Cerebellar cortex (tissue), 1 donor: Measurements from ENCODE around the gene DNAJC15.
"Not testable (repeated sequence)": the region's sequence is repeated elsewhere in the genome, so short reads cannot be mapped to it uniquely, and the experiment has no call there.

Source experiments
- DNase-seq: peaks from one replicate; pipeline ENCODE4 v3.0.0-alpha.2; 2015; ENCODE audit warnings: low spot score

The DNAJC15 gene

GRCh38 chr13:43045302-43045773 lies 22.0 kb downstream of the DNAJC15 start:
- not testable (repeated sequence) for DNase-seq

GRCh38 chr13:43046259-43046658 lies 22.9 kb downstream of the DNAJC15 start:
- no peak for DNase-seq

GRCh38 chr13:43054803-43055802 lies 31.7 kb downstream of the DNAJC15 start:
- DNase-seq, result no peak

GRCh38 chr13:43057653-43058317 lies 34.4 kb downstream of the DNAJC15 start:
- no peak for DNase-seq

GRCh38 chr13:43058318-43058674 lies 34.9 kb downstream of the DNAJC15 start:
- DNase-seq, result no peak

GRCh38 chr13:43058831-43059230 lies 35.4 kb downstream of the DNAJC15 start:
- no peak for DNase-seq

GRCh38 chr13:43059779-43060178 lies 36.4 kb downstream of the DNAJC15 start:
- not testable (repeated sequence) for DNase-seq

GRCh38 chr13:43060806-43061205 lies 37.4 kb downstream of the DNAJC15 start:
- DNase-seq, result not testable (repeated sequence)

- DNase-seq, result no peak
These were observed 38.3 kb downstream of the DNAJC15 start for GRCh38 chr13:43061496-43062280.

GRCh38 chr13:43071824-43072223 lies 48.4 kb downstream of the DNAJC15 start:
- no peak for DNase-seq

GRCh38 chr13:43072394-43072793 lies 49.0 kb downstream of the DNAJC15 start:
- no peak for DNase-seq

GRCh38 chr13:43074824-43075510 lies 51.6 kb downstream of the DNAJC15 start:
- DNase-seq, result no peak

- not testable (repeated sequence) for DNase-seq
These were observed 52.1 kb downstream of the DNAJC15 start for GRCh38 chr13:43075511-43075902.

- no peak for DNase-seq
These were observed 53.7 kb downstream of the DNAJC15 start for GRCh38 chr13:43077046-43077445.

- DNase-seq, result no peak
These were observed 54.1 kb downstream of the DNAJC15 start for GRCh38 chr13:43077461-43077860.

GRCh38 chr13:43077906-43078305 lies 54.5 kb downstream of the DNAJC15 start:
- no peak for DNase-seq

GRCh38 chr13:43078399-43078798 lies 55.0 kb downstream of the DNAJC15 start:
- DNase-seq, result no peak

GRCh38 chr13:43079392-43079931 lies 56.1 kb downstream of the DNAJC15 start:
- DNase-seq, result no peak

GRCh38 chr13:43080199-43080598 lies 56.8 kb downstream of the DNAJC15 start:
- no peak for DNase-seq

GRCh38 chr13:43081866-43082265 lies 58.5 kb downstream of the DNAJC15 start:
- DNase-seq, result no peak

- no peak for DNase-seq
These were observed 60.4 kb downstream of the DNAJC15 start for GRCh38 chr13:43083750-43084149.
